Kidney (tissue), 14 donors: ENCODE results near the gene SVBP. TPM values are rescaled to one million over a fixed set of nuclear protein-coding genes. Genes with fewer than 3 reads are reported as not detected.

Experiments used
- DNase-seq, 5 donors: peaks; one replicate each; pipeline ENCODE4 v3.0.0-alpha.2; 2013 to 2020
- FAIRE-seq: peaks from 2 replicates; lab custom pipeline; 2012; peaks lifted over from hg19 to GRCh38; lab: Jason Lieb, UNC
- H3K27ac ChIP-seq, 2 donors: one replicate each; pipeline ENCODE4 v1.7.0; 2013; ENCODE audit warnings: low read depth in 2 of 2, low read length in 2 of 2, inconsistent platforms in 1 of 2
- H3K27me3 ChIP-seq: one replicate; pipeline ENCODE4 v1.7.1; 2013; ENCODE audit warnings: low read length, inconsistent platforms; ENCODE audit not compliant: control insufficient read depth, insufficient read depth
- H3K36me3 ChIP-seq, 3 donors: one replicate each; pipeline versions ENCODE4 v1.7.0 to v1.7.1; 2013; ENCODE audit warnings: low read length in 3 of 3, control low read depth in 1 of 3, inconsistent platforms in 1 of 3; ENCODE audit not compliant: insufficient read depth in 3 of 3, control insufficient read depth in 2 of 3
- H3K4me1 ChIP-seq, 3 donors: one replicate each; pipeline versions ENCODE4 v1.7.0 to v1.7.1; 2013; ENCODE audit warnings: low read length in 3 of 3, inconsistent platforms in 1 of 3, low read depth in 1 of 3; ENCODE audit not compliant: control insufficient read depth in 2 of 3, insufficient read depth in 2 of 3
- H3K4me3 ChIP-seq, 3 donors: one replicate each; pipeline versions ENCODE4 v1.7.0 to v1.8.1; 2013; ENCODE audit warnings: low read length in 3 of 3, control low read depth in 1 of 3, inconsistent platforms in 1 of 3
- H3K9ac ChIP-seq, 3 donors: one replicate each; pipeline versions ENCODE4 v1.7.0 to v1.7.1; 2013; ENCODE audit warnings: low read length in 3 of 3, control low read depth in 1 of 3, inconsistent platforms in 1 of 3
- H3K9me3 ChIP-seq, 3 donors: one replicate each; pipeline versions ENCODE4 v1.7.0 to v1.7.1; 2013; ENCODE audit warnings: low read length in 3 of 3, control low read depth in 1 of 3, inconsistent platforms in 1 of 3; ENCODE audit not compliant: control insufficient read depth in 2 of 3, insufficient read depth in 1 of 3
- intact Hi-C: fragments of 100-400 bp; cut with DNase I; formaldehyde crosslinking; loops from one replicate; pipeline ENCODE4 v1.11.1; 2022
- polyA plus RNA-seq: library from polyadenylated mRNA; stranded (reverse); fragments of 350-450 nt; fragmentation: Illumina TruSeq; extraction: RNeasy Lipid Tissue Mini Kit (QIAGEN cat#74804); gene quantifications from one replicate; pipeline ENCODE4 v1.2.3, GENCODE V29; 2014; ENCODE audit warnings: low read depth, low replicate concordance; ENCODE audit not compliant: insufficient read depth
- total RNA-seq: library from RNA; stranded (reverse); fragmentation: NEBNext Ultra II Directional; extraction: Animal tissue kit (Norgen Biotek cat#: 25700); gene quantifications from one replicate; pipeline ENCODE4 v1.2.1, GENCODE V29; 2021
- TF ChIP-seq, protein P1 (sequence below): IDR thresholded peaks from 3 replicates; pipeline ENCODE4 v1.5.1; 2012; ENCODE audit warnings: mild to moderate bottlenecking, moderate library complexity, borderline replicate concordance; ENCODE audit not compliant: insufficient read depth; ENCODE audit errors: extremely low read depth
- donor health status: control.
- donor health status: control.
- donor health status: control.
- donor health status: control.
- donor health status: control.
- donor health status: DM: yes; HTN: yes; CAD: no.
- donor health status: Normal renal cell carcinoma (clear cell type).

The SVBP gene
- total and polyA plus RNA-seq, 2 donors from 2014 or later = 15.5 to 36.8 TPM

DNA sequence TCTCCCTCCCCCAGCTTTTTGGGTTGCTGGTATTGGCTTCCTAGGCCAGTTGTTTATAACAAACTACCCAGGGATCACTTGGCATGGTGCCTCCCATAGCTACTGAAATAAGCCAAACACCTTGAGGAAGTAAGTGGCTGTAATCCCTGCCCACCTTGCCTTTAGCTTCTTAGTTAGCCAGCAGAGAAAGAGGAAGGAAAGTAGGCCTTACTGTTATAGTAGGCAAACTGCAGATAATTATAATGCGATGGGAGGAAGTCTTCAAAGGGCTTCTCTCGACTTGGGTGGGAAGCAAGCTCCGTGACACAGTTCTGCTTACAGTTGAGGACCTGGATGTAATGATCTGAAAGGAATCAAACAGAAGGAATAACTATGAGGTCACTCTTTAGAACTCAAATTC, 58.6 kb downstream of the SVBP start:
- DNase-seq = no peak
- H3K9ac ChIP-seq = no peak overlapping the region
- H3K4me3 ChIP-seq = no peak overlapping the region
- no peaks in the 10 kb centered on the region for H3K27me3 ChIP-seq
- intact Hi-C loops = no loop called here
- peaks cover 10 to 37% (median 31%) of the 10 kb centered on the region in 3 donors for H3K36me3 ChIP-seq
- H3K4me1 ChIP-seq = peaks cover 0 to 2% (median 0%) of the 10 kb centered on the region in 3 donors
- no peaks in the 10 kb centered on the region for H3K9me3 ChIP-seq
- TF ChIP-seq, protein P1, sequence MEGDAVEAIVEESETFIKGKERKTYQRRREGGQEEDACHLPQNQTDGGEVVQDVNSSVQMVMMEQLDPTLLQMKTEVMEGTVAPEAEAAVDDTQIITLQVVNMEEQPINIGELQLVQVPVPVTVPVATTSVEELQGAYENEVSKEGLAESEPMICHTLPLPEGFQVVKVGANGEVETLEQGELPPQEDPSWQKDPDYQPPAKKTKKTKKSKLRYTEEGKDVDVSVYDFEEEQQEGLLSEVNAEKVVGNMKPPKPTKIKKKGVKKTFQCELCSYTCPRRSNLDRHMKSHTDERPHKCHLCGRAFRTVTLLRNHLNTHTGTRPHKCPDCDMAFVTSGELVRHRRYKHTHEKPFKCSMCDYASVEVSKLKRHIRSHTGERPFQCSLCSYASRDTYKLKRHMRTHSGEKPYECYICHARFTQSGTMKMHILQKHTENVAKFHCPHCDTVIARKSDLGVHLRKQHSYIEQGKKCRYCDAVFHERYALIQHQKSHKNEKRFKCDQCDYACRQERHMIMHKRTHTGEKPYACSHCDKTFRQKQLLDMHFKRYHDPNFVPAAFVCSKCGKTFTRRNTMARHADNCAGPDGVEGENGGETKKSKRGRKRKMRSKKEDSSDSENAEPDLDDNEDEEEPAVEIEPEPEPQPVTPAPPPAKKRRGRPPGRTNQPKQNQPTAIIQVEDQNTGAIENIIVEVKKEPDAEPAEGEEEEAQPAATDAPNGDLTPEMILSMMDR = no peak
- no peak overlapping the region for H3K27ac ChIP-seq
- no peak for FAIRE-seq

DNA sequence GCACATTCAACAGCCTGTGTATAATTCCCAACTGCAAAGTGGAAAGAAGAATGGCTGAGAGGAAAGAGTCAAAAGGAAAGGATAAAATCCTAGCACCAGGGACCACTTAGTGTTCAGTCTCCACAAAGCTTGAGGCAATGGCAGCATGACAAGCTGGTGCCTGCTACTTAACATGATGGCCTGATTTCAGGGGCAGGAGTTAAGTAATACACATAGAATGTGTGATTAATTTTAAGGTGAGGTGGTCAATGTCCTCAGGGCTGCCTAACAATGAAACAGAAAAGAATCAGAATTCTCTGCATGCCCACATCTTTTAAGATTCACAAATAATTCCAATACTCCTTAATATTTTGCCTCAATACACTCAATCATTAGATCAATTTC, 59.3 kb downstream of the SVBP start:
- Histone ChIP-seq H3K4me1 (peaks cover 0 to 2% (median 0%) of the 10 kb centered on the region in 3 donors), H3K4me3 (no peak overlapping the region), H3K9ac (no peak overlapping the region), H3K27ac (no peak overlapping the region), H3K9me3 (no peaks in the 10 kb centered on the region), H3K36me3 (peaks cover 13 to 38% (median 31%) of the 10 kb centered on the region in 3 donors), H3K27me3 (no peaks in the 10 kb centered on the region)
- intact Hi-C loops = no loop called here
- no peak for DNase-seq
- TF ChIP-seq, protein P1 = no peak
- no peak for FAIRE-seq

Other genes starting within 250 kb of the SVBP start
- gene PPIH, start 159.0 kb downstream of the SVBP start, total RNA-seq = 25.6 TPM
- 40.7 TPM for gene PPIH, start 159.0 kb downstream of the SVBP start, polyA plus RNA-seq
- gene YBX1, start 135.0 kb downstream of the SVBP start, total RNA-seq = 395 TPM
- gene YBX1, start 135.0 kb downstream of the SVBP start, polyA plus RNA-seq = 418 TPM
- 23.2 TPM for gene CLDN19, start 77.2 kb downstream of the SVBP start, total RNA-seq
- gene CLDN19, start 77.2 kb downstream of the SVBP start, polyA plus RNA-seq = 42.5 TPM
- 29.7 TPM for gene P3H1, start 50.4 kb downstream of the SVBP start, total RNA-seq
- 19.0 TPM for gene P3H1, start 50.4 kb downstream of the SVBP start, polyA plus RNA-seq
- gene C1orf50, start 50.1 kb downstream of the SVBP start, total RNA-seq = 7.5 TPM
- gene C1orf50, start 50.1 kb downstream of the SVBP start, polyA plus RNA-seq = 14.6 TPM
- gene TMEM269, start 32.4 kb downstream of the SVBP start, total RNA-seq = 0.22 TPM
- not detected for gene TMEM269, start 32.4 kb downstream of the SVBP start, polyA plus RNA-seq
- gene ERMAP, start 275 bp downstream of the SVBP start, total RNA-seq = 13.3 TPM
- 5.4 TPM for gene ERMAP, start 275 bp downstream of the SVBP start, polyA plus RNA-seq
- 11.7 TPM for gene ZNF691, start 29.2 kb upstream of the SVBP start, total RNA-seq
- gene ZNF691, start 29.2 kb upstream of the SVBP start, polyA plus RNA-seq = 17.3 TPM
- gene SLC2A1, start 141.5 kb upstream of the SVBP start, total RNA-seq = 55.9 TPM
- 28.6 TPM for gene SLC2A1, start 141.5 kb upstream of the SVBP start, polyA plus RNA-seq